DMS114 treated with DMSO at 0.1 percent for 48 hours (cell line): ENCODE results near the gene NOP9.

Source experiments
- DNase-seq: peaks from one replicate; lab custom pipeline; 2025; ENCODE audit not compliant: unreplicated experiment; lab: John Stamatoyannopoulos, UW

The NOP9 gene

GRCh38 chr14:24262821-24263733 lies 36.6 kb upstream of the NOP9 start, which contains the start of gene TGM1:
TGM1 (minus strand) TSS chr14:24263177; CDS start chr14:24262352, 825 bp downstream.
- DNase-seq: no peak

- DNase-seq: no peak
These were observed 35.8 kb upstream of the NOP9 start for GRCh38 chr14:24263848-24264247.

GRCh38 chr14:24264298-24264697 lies 35.4 kb upstream of the NOP9 start:
- DNase-seq: no peak

GRCh38 chr14:24266344-24267244 lies 33.1 kb upstream of the NOP9 start:
- no peak for DNase-seq

GRCh38 chr14:24267516-24267915 lies 32.1 kb upstream of the NOP9 start:
- no peak for DNase-seq

GRCh38 chr14:24268225-24268624 lies 31.4 kb upstream of the NOP9 start:
- no peak for DNase-seq

GRCh38 chr14:24269368-24269767 lies 30.3 kb upstream of the NOP9 start:
- DNase-seq: no peak

GRCh38 chr14:24269910-24270536 lies 29.6 kb upstream of the NOP9 start:
- no peak for DNase-seq

GRCh38 chr14:24270537-24271133 lies 29.0 kb upstream of the NOP9 start:
- DNase-seq: no peak

- DNase-seq: peak; percentile 62
These were observed 28.4 kb upstream of the NOP9 start, which contains the start of gene RABGGTA for GRCh38 chr14:24271134-24271833. RABGGTA (minus strand) TSS chr14:24271597; CDS start chr14:24271115, 482 bp downstream.

GRCh38 chr14:24271834-24272263 lies 27.8 kb upstream of the NOP9 start:
- no peak for DNase-seq

- DNase-seq: no peak
These were observed 27.2 kb upstream of the NOP9 start for GRCh38 chr14:24272467-24272866.

GRCh38 chr14:24273422-24273998 lies 26.1 kb upstream of the NOP9 start:
- no peak for DNase-seq

- DNase-seq: no peak
These were observed 25.5 kb upstream of the NOP9 start for GRCh38 chr14:24274101-24274543.

- DNase-seq: no peak
These were observed 22.6 kb upstream of the NOP9 start for GRCh38 chr14:24277071-24277470.

GRCh38 chr14:24277606-24278321 lies 21.9 kb upstream of the NOP9 start:
- DNase-seq: no peak

GRCh38 chr14:24278424-24278823 lies 21.2 kb upstream of the NOP9 start:
- no peak for DNase-seq

- DNase-seq: no peak
These were observed 20.1 kb upstream of the NOP9 start for GRCh38 chr14:24279301-24280186.
